ENCODE measurements around the gene CRY1. TPM values are rescaled to one million over a fixed set of nuclear protein-coding genes. Genes with fewer than 3 reads are reported as not detected.

CRY1 gene
- total RNA-seq, 6 experiments from 2014 or later = 12.5 to 18.0 (median 16.1) TPM

DNA sequence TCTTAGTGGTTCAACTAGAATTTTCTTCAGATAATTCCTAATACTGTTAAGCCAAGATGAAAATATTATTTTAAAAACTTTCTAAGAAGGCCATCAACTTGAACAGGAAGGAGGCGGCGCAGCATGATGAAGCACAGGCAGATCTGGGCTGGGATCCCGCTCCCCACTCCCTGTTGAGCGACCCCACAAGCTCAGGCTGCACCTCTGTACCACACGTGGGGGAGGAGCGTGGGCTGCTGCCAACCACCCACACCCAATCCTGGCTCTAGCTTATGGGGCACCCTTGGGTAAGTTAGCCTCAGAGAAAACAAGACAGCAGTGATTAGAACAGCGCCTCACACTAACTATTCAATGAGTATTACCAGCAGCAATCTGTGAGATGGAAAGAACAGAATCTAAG, 112.4 kb downstream of the CRY1 start:
- H3K27me3 Mint-ChIP-seq (ENCODE audit: insufficient read depth) = peaks cover 3% of the 10 kb centered on the region
- no peaks in the 10 kb centered on the region for H3K9me3 Mint-ChIP-seq
- H3K4me1 Mint-ChIP-seq (ENCODE audit: low read depth) = peaks cover 56% of the 10 kb centered on the region
- 0 out of 2 replicates have a peak overlapping the region, but pooled peaks have one; percentile 42 for H3K27ac Mint-ChIP-seq
- H3K36me3 Mint-ChIP-seq (ENCODE audit: low read depth) = peaks cover 33% of the 10 kb centered on the region
- no peak overlapping the region for H3K4me3 Mint-ChIP-seq
- TF ChIP-seq, protein P1, sequence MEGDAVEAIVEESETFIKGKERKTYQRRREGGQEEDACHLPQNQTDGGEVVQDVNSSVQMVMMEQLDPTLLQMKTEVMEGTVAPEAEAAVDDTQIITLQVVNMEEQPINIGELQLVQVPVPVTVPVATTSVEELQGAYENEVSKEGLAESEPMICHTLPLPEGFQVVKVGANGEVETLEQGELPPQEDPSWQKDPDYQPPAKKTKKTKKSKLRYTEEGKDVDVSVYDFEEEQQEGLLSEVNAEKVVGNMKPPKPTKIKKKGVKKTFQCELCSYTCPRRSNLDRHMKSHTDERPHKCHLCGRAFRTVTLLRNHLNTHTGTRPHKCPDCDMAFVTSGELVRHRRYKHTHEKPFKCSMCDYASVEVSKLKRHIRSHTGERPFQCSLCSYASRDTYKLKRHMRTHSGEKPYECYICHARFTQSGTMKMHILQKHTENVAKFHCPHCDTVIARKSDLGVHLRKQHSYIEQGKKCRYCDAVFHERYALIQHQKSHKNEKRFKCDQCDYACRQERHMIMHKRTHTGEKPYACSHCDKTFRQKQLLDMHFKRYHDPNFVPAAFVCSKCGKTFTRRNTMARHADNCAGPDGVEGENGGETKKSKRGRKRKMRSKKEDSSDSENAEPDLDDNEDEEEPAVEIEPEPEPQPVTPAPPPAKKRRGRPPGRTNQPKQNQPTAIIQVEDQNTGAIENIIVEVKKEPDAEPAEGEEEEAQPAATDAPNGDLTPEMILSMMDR (IDR thresholded peaks at IDR 0.05) = no peak
- no peak for DNase-seq

DNA sequence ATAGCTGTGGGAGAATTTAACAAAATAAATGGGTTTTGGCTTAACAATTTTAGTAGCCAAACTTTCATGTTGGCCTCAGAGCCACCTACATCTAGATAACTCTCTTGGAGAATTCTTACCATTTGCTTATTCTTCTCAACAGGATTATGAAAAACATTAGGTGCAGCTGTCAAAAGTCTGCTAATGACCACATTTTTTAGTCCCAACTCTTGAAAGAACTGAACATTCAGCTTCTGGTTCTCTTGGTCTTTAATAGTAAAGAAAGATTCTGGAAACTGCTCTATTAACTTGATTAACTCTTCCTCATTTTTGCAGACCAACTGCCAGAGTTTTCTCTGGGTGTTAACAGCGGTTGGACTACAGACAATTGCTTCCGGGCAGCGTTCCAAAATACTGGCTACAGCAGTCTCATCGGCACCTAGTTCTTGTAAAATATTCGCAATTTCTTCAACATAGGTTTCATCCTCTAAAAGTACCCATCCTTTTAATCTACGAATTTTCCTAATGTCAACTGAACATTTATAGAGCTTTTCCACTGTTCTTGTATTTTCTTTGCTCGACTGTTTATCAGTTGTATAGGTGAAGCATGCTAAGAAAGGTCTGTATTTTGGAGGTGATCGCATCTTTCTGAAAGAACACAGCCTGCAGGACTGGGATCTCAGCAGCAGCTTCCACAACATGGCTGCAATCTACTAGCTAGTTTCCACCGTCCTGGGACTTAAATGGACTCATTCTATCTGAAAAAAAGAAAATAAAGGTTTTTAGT, 115.1 kb downstream of the CRY1 start:
- Mint-ChIP-seq H3K27me3 (ENCODE audit: insufficient read depth) (no peaks in the 10 kb centered on the region), H3K9me3 (no peaks in the 10 kb centered on the region), H3K36me3 (ENCODE audit: low read depth) (peaks cover 36% of the 10 kb centered on the region), H3K27ac (peak overlapping the region; percentile 53), H3K4me1 (ENCODE audit: low read depth) (peaks cover 67% of the 10 kb centered on the region), H3K4me3 (no peak overlapping the region)
- TF ChIP-seq, protein P1 (IDR thresholded peaks at IDR 0.05) = no peak
- DNase-seq = no peak

DNA sequence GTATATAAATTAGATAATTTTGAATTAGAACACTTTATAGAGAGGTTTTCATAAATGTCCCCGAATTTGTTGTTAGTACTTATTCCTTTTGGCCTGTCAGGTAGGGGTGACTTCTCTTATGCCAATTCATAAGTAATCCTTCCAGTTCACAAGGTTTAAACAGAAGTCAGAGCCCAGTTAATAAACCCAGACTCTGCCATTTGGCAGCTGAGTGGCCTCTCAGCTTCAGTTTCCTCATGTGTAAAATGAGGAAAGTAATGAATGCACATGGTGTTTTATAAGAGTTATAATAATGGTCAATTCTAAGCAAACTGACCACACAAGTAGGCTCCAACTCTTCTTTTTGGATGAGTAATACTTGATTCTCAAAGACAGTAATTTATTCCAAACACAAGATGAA, 116.7 kb downstream of the CRY1 start:
- no peak for DNase-seq

DNA sequence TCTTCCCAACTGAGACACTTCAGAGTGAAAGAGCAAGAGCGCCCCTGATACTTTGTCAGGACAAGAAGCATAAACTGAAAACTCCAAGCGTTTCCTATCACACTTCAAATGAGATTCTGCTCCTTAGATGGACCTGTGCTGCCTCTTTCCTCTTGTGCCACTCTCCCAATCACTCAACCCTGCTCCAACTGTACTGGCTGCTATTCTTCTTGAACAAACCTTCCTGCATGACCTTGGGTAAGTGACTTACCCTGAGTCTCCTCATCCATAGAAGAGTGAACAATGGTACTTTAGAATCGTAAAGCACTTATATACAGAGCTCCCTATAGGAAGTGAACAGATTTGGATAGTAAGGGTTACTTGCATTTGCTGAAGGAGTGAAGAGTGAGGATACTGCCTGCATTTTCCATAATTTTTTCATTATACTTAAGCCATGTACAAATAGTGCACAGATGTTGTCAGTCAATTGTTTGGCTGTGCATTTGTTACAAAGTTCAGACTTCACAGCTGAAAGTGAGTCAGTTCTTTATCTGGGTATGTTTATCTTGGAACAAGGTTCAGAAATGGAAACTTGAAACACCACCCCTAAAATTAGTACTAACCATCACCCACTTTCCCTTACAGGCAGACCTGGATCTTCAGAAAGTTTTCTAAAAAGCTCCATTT, 117.2 kb downstream of the CRY1 start:
- Mint-ChIP-seq H3K36me3 (ENCODE audit: low read depth) (peaks cover 48% of the 10 kb centered on the region), H3K27ac (peak overlapping the region; percentile 1; the same call in 1 of the 2 replicates), H3K27me3 (ENCODE audit: insufficient read depth) (no peaks in the 10 kb centered on the region), H3K4me1 (ENCODE audit: low read depth) (peaks cover 68% of the 10 kb centered on the region), H3K9me3 (no peaks in the 10 kb centered on the region), H3K4me3 (no peak overlapping the region)
- TF ChIP-seq, protein P1 (IDR thresholded peaks at IDR 0.05) = no peak
- DNase-seq = no peak

More for the DNA sequence above, 116.7 kb downstream of the CRY1 start:
- Mint-ChIP-seq H3K4me3 (no peak overlapping the region), H3K9me3 (no peaks in the 10 kb centered on the region), H3K27me3 (ENCODE audit: insufficient read depth) (no peaks in the 10 kb centered on the region), H3K36me3 (ENCODE audit: low read depth) (peaks cover 44% of the 10 kb centered on the region), H3K27ac (no peak overlapping the region), H3K4me1 (ENCODE audit: low read depth) (peaks cover 66% of the 10 kb centered on the region)
- TF ChIP-seq, protein P1 (IDR thresholded peaks at IDR 0.05) = no peak

DNA sequence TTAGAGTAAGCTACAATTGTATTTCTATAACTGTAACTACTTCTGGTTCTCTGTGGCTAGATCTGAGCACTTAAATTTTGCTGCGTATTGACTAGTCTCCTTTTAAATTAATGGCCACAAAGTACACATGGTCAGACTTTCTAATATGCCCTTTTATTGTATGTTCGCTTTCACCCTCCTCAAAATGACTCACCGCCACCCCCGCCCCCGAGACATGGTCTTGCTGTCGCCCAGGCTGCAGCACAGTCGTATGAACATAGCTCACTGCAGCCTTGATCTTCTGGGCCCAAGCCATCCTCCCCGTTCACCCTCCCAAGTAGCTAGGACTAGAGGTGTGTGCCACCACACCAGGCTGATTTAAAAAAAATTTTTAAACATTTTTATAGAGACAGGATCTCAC, 118.3 kb downstream of the CRY1 start:
- TF ChIP-seq, protein P1 (IDR thresholded peaks at IDR 0.05) = no peak
- Mint-ChIP-seq H3K27me3 (ENCODE audit: insufficient read depth) (no peaks in the 10 kb centered on the region), H3K27ac (no peak overlapping the region), H3K4me1 (ENCODE audit: low read depth) (peaks cover 68% of the 10 kb centered on the region), H3K36me3 (ENCODE audit: low read depth) (peaks cover 53% of the 10 kb centered on the region), H3K9me3 (no peaks in the 10 kb centered on the region), H3K4me3 (no peak overlapping the region)
- DNase-seq = no peak

All from HFFc6 (cell line).